HG03520 (cell line): Measurements from ENCODE around the gene CHCHD3.
"Not testable (repeated sequence)": the region's sequence is repeated elsewhere in the genome, so short reads cannot be mapped to it uniquely, and the experiment has no call there.

Experiments
- ATAC-seq: cut with Tn5 transposase; IDR thresholded peaks from one replicate; pipeline ENCODE4 v1.9.1; 2021; ENCODE audit warnings: mild to moderate bottlenecking, moderate library complexity; ENCODE audit not compliant: unreplicated experiment

The CHCHD3 gene

GRCh38 chr7:132965951-132966350 lies 115.9 kb downstream of the CHCHD3 start:
- no peak for ATAC-seq

DNA sequence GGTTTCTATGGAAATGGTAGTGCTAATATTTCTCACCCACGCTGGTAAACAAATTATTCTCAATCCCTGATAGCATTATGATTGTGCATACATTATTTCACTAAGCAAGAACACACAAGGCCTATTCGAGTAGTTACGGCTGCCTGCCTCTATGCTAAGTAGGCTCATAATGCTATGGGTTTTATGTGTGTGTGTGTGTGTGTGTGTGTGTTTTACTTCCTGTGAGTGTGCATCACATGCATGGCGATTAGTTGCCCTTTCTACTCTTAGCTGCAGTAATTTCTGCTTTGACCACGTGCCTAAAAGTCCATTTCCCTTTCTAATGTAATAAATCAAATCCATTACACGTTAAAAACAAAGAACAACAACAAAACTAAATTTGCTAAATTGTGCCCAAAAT lies 117.0 kb downstream of the CHCHD3 start:
- no peak for ATAC-seq

GRCh38 chr7:132959891-132960290 lies 122.0 kb downstream of the CHCHD3 start:
- no peak for ATAC-seq

DNA sequence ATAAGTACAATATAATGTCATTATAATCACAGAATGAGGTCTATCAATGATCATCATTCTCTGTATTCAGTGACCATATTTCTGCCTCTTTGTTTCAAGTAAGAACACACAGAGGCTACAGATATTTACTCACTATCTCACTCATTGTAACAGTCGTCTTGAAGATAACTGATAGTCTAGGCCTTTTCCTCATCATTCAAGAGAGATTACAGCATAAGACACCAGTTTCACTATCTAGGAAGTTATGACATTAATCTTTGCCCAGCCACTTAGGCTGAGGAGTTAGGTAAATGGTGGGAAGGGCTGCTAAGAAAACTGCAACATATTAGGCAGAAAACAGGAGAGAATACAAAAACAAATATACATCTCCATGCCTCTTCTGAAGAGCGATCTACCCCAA lies 125.3 kb downstream of the CHCHD3 start:
- no peak for ATAC-seq

DNA sequence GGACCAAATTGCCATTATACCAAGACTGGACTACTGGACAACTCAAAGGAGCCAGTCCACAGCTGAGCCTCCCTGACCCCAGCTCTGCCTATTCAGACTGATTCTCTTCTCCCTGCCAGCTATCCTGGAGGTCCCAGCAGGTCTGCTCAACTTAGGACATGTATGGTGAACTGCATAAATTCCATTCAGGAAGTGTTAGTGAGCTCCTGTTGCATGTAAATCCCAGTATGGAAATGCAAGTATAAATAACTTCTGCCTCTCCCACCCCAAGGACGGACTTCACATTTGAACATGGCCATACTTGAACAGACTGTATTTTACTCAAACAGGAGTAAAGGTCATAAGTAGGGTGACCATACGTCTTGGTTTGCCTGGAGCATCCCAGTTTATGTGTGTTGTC lies 128.4 kb downstream of the CHCHD3 start:
- no peak for ATAC-seq

GRCh38 chr7:132950725-132951124 lies 131.2 kb downstream of the CHCHD3 start:
- ATAC-seq, result no peak

DNA sequence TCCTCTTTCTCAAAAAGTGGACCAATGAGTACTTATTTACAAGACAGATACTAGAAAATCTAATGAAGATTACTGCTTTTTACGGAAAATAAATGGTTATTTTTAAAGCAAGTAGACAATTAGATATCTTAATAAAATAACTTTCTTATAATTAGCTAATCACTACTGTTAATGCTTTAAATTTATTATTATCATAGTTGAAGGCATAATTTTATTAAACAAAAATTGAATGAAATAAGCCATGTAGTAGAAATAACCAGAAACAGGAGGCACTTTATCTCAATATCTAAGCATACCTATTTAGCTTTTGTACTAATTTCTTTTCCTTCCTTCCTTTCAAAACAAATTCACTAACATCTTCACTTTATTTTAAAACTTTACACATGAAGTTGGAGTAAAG lies 134.9 kb downstream of the CHCHD3 start:
- ATAC-seq, result no peak

- no peak for ATAC-seq
Observed at GRCh38 chr7:132944774-132945173, 137.1 kb downstream of the CHCHD3 start.

GRCh38 chr7:132943645-132944044 lies 138.2 kb downstream of the CHCHD3 start:
- no peak for ATAC-seq

DNA sequence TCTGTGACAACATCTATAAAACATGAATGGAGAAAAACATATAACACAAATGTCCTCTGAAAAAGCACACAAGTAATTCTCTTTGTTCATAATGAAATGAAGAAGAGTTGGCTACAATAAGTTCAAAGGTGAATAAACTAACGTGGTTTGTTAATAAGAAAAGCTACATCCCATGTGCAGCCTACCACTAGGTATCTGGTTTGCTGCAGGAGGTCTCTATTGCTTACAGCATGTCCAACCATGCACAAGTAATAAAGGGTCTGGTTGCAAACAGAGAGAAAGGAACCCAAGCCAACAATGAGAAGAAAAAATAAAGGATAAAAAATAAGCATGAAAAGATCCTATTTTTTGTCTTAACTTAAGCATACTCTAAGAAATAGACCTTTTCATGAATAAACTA lies 139.2 kb downstream of the CHCHD3 start:
- ATAC-seq, result no peak

GRCh38 chr7:132941905-132942304 lies 140.0 kb downstream of the CHCHD3 start:
- ATAC-seq, result no peak

DNA sequence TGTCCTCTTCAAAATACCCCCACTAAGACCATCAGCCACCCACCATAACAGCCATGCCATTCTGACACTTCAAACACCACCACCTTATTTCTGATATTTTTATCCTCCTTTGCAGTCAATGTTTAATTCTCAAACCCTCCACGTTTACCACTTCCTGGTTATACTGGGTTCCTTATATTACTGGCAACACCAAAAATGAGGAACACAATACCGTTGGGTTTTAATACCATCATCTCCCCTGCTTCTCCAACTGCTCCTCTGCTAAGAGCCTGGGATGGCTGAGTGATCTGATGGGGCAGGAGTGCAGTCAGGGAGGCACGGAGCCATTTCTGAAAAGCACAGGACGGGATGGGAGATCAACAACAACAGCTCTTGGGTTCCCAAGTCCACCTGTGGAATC lies 140.5 kb downstream of the CHCHD3 start:
- ATAC-seq, result no peak

GRCh38 chr7:132940084-132940483 lies 141.8 kb downstream of the CHCHD3 start:
- ATAC-seq, result no peak

DNA sequence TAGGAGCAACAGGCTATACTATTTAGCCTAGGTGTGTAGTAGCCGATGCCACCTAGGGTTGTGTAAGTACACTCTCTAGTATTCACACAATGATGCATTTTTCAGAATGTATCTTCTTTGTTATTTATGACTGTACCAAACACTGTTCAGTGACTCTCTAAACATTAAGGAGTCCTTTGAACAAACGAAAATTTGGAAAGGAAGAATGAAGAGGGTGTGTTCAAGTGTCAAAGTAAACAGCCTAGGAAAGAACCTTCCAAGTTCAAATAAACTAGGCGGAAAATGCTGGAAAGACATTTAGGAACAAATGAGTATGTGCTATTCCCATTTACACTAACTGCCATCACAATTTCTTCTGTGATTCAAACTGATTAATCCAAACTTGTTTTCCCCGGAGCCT lies 142.4 kb downstream of the CHCHD3 start:
- ATAC-seq, result no peak

DNA sequence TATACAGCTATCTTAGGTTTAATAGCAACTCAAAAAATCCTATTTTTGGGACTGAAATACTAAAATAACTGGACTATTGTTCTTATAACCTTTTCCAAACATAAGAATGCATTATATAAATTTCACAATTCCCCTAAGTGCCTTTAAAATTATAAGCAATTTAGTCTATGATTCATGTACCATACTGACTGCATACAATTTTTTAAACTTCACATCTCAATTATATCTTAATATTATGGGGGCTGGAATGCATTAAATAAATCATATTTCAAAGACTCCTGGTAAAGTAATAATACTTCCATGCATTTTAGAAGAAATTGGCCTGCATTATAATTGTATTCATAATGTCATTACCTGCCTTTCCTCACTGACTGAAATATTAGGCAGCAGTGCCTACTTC lies 144.6 kb downstream of the CHCHD3 start:
- no peak for ATAC-seq

GRCh38 chr7:132935608-132936007 lies 146.3 kb downstream of the CHCHD3 start:
- no peak for ATAC-seq

GRCh38 chr7:132934017-132934416 lies 147.9 kb downstream of the CHCHD3 start:
- ATAC-seq, result no peak

- ATAC-seq, result peak; percentile 56
Observed at GRCh38 chr7:132933072-132933458, 148.8 kb downstream of the CHCHD3 start.

- no peak for ATAC-seq
Observed at GRCh38 chr7:132932296-132933071, 149.4 kb downstream of the CHCHD3 start.

GRCh38 chr7:132930881-132931280 lies 151.0 kb downstream of the CHCHD3 start:
- no peak for ATAC-seq

- ATAC-seq, result not testable (repeated sequence)
Observed at GRCh38 chr7:132929944-132930343, 151.9 kb downstream of the CHCHD3 start.

DNA sequence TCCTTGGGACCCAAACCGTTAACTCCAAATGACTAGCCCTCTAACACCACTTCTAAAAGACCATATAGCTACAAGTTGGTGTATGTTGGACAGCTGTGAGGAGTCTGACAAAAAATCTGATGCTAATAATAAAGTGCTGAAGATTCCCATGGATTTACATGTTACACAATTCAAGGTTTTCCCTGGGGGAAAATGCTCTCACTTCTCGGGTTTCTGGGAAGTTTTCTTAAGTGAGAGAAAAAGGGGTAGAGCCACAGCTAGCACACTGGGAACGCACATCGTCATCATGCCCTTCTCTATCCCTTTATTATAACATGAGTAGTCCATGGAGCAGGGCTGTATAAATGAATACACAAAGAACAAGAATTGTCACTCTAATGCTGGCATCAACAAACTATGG lies 162.1 kb downstream of the CHCHD3 start:
- no peak for ATAC-seq

DNA sequence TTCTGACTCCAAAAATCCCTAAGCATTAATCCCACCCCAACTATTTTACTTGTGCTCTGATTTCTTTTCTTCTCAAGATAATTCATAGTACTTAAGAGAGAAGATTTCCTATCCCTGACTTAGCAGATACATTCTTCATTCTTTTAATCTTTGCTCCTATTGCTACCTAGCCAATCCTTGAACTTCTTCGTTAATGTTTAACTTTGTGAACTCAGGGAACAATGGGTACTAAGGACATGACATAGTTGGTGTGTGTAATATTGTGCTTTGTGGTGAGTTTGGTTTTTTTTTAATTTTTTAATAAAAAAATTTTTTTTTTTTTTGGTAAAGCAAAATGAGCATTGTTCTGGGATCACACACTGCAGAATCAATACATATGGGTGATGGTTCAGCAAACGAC lies 166.2 kb downstream of the CHCHD3 start:
- ATAC-seq, result no peak
